Hepatocyte (in vitro differentiated cells): Measurements from ENCODE around the gene GRID1.

Experiments used
- CTCF ChIP-seq: fragments of 200-600 bp; sonication (generic); IDR thresholded peaks from 2 replicates; pipeline ENCODE4 v1.5.1; 2016; ENCODE audit warnings: antibody characterized with exemption, mild to moderate bottlenecking; ENCODE audit not compliant: poor library complexity
- EZH2 ChIP-seq: fragments of 200-600 bp; sonication (generic); IDR thresholded peaks from 2 replicates; pipeline ENCODE4 v1.6.1; 2016; ENCODE audit warnings: antibody characterized with exemption, mild to moderate bottlenecking, borderline replicate concordance
- EZH2phosphoT487 ChIP-seq: fragments of 200-600 bp; sonication (generic); IDR thresholded peaks from one replicate; pipeline ENCODE4 v1.6.1; 2018; ENCODE audit warnings: antibody characterized with exemption, mild to moderate bottlenecking, low read depth, moderate library complexity; ENCODE audit not compliant: unreplicated experiment, severe bottlenecking

DNA sequence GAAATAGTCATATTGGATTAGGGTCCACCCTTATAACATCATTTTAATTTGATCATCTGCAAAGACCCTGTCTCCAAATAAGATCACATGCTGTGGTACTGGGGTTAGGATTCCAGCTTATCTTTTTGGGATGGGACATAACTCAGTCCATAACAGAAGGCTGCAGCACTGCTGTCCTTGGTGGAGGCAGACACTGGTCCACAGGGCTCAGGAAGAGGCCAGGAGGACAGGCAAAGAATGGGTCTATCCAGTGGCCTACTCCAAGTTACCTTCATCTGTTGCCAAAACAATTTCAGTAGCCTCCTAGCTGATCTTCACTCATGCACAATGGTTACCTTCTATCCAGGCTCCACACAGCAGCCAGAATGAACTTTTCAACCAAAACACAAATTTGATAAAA is 387.0 kb downstream of the GRID1 start:
- no peak for TF ChIP-seq CTCF
- no peak for TF ChIP-seq EZH2phosphoT487
- TF ChIP-seq EZH2 = no peak
